22Rv1 (cell line): ENCODE data around the gene RNF227.

ENCODE experiments used
- ZFX ChIP-seq: fragments of 450-650 bp; IDR thresholded peaks from 2 replicates; pipeline ENCODE4 v1.6.1; 2017; ENCODE audit warnings: antibody characterized with exemption, borderline replicate concordance
- TF ChIP-seq, protein P1 (sequence below): fragments of 450-650 bp; IDR thresholded peaks from 2 replicates; pipeline ENCODE4 v1.5.1; 2017; ENCODE audit warnings: mild to moderate bottlenecking

DNA sequence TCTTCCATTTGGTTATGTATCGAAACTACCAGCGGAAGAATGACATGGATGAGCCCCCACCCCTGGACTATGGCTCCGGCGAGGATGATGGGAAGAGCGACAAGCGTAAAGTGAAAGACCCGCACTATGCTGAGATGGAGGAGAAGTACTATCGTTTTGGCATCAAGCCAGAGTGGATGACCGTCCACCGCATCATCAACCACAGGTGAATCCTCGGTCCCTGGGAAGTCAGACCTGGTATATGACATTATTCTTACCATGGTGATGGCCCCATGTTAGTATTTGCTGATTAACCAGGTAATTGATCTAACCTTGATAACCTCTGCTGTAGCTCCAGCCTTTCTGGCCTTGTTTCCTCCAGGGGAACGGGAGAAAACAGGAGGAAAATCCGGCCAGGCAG lies 19.0 kb downstream of the RNF227 start:
- TF ChIP-seq, protein P1, sequence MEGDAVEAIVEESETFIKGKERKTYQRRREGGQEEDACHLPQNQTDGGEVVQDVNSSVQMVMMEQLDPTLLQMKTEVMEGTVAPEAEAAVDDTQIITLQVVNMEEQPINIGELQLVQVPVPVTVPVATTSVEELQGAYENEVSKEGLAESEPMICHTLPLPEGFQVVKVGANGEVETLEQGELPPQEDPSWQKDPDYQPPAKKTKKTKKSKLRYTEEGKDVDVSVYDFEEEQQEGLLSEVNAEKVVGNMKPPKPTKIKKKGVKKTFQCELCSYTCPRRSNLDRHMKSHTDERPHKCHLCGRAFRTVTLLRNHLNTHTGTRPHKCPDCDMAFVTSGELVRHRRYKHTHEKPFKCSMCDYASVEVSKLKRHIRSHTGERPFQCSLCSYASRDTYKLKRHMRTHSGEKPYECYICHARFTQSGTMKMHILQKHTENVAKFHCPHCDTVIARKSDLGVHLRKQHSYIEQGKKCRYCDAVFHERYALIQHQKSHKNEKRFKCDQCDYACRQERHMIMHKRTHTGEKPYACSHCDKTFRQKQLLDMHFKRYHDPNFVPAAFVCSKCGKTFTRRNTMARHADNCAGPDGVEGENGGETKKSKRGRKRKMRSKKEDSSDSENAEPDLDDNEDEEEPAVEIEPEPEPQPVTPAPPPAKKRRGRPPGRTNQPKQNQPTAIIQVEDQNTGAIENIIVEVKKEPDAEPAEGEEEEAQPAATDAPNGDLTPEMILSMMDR, result no peak
- TF ChIP-seq ZFX, result no peak
